H9 (cell line): Measurements from ENCODE around the gene IL1RAPL2. TPM values are rescaled to one million over a fixed set of nuclear protein-coding genes. Genes with fewer than 3 reads are reported as not detected.

ENCODE experiments used
- DNase-seq: peaks from one replicate; pipeline ENCODE4 v3.0.0-alpha.2; 2017
- H2AFZ ChIP-seq: one replicate; pipeline ENCODE4 v1.6.1; 2013; ENCODE audit warnings: mild to moderate bottlenecking, low read length, control low read depth, moderate library complexity
- H2AK5ac ChIP-seq: 2 replicates; pipeline ENCODE4 v1.6.1; 2013; ENCODE audit warnings: low read length, control low read depth, mixed read lengths; ENCODE audit not compliant: insufficient read length
- H2BK120ac ChIP-seq: one replicate; pipeline ENCODE4 v1.6.1; 2013; ENCODE audit warnings: low read depth, mild to moderate bottlenecking, low read length, control low read depth, inconsistent platforms; ENCODE audit not compliant: poor library complexity, severe bottlenecking
- H2BK12ac ChIP-seq: 2 replicates; pipeline ENCODE4 v1.6.1; 2013; ENCODE audit warnings: low read length, control low read depth, mixed read lengths, low read depth; ENCODE audit not compliant: insufficient read length
- H2BK15ac ChIP-seq: 2 replicates; pipeline ENCODE4 v1.6.1; 2013; ENCODE audit warnings: low read depth, low read length, control low read depth
- H2BK20ac ChIP-seq: one replicate; pipeline ENCODE4 v1.6.1; 2013; ENCODE audit warnings: low read depth, mild to moderate bottlenecking, low read length, control low read depth, inconsistent platforms; ENCODE audit not compliant: poor library complexity, severe bottlenecking
- H2BK5ac ChIP-seq: 2 replicates; pipeline ENCODE4 v1.6.1; 2013; ENCODE audit warnings: low read length, control low read depth, mixed read lengths; ENCODE audit not compliant: insufficient read length
- H3K14ac ChIP-seq: 2 replicates; pipeline ENCODE4 v1.6.1; 2013; ENCODE audit warnings: low read length, control low read depth; ENCODE audit not compliant: insufficient read depth
- H3K18ac ChIP-seq: 2 replicates; pipeline ENCODE4 v1.6.1; 2013; ENCODE audit warnings: low read depth, mild to moderate bottlenecking, mixed read lengths, low read length, control low read depth; ENCODE audit not compliant: insufficient read length
- H3K23ac ChIP-seq: 2 replicates; pipeline ENCODE4 v1.6.1; 2013; ENCODE audit warnings: low read length, control low read depth, mixed read lengths, low read depth; ENCODE audit not compliant: insufficient read length
- H3K23me2 ChIP-seq: 2 replicates; pipeline ENCODE4 v1.6.1; 2013; ENCODE audit warnings: low read depth, mild to moderate bottlenecking, mixed read lengths, low read length, control low read depth; ENCODE audit not compliant: insufficient read length, poor library complexity, severe bottlenecking
- H3K27ac ChIP-seq: 2 replicates; pipeline ENCODE4 v1.5.1; 2013; ENCODE audit warnings: low read length, control low read depth, mixed read lengths, low read depth; ENCODE audit not compliant: insufficient read length
- H3K27me3 ChIP-seq: 2 replicates; pipeline ENCODE4 v1.6.1; 2013; ENCODE audit warnings: low read length, control low read depth, inconsistent platforms; ENCODE audit not compliant: insufficient read depth
- H3K4ac ChIP-seq: 2 replicates; pipeline ENCODE4 v1.6.1; 2013; ENCODE audit warnings: low read depth, mild to moderate bottlenecking, control low read depth, inconsistent platforms, low read length, moderate library complexity
- H3K4me1 ChIP-seq: 2 replicates; pipeline ENCODE4 v1.6.1; 2013; ENCODE audit warnings: low read length, control low read depth, inconsistent platforms; ENCODE audit not compliant: insufficient read depth
- H3K4me2 ChIP-seq: 2 replicates; pipeline ENCODE4 v1.6.1; 2013; ENCODE audit warnings: low read length, control low read depth, mixed read lengths; ENCODE audit not compliant: insufficient read length, insufficient read depth
- H3K56ac ChIP-seq: 2 replicates; pipeline ENCODE4 v1.6.1; 2013; ENCODE audit warnings: low read depth, mild to moderate bottlenecking, mixed read lengths, low read length, control low read depth; ENCODE audit not compliant: insufficient read length
- H3K79me1 ChIP-seq: 2 replicates; pipeline ENCODE4 v1.6.1; 2013; ENCODE audit warnings: low read depth, mild to moderate bottlenecking, moderate library complexity, low read length, control low read depth, inconsistent platforms; ENCODE audit not compliant: insufficient read depth, poor library complexity, severe bottlenecking
- H3K79me2 ChIP-seq: 2 replicates; pipeline ENCODE4 v1.6.1; 2013; ENCODE audit warnings: low read length, control low read depth, inconsistent platforms; ENCODE audit not compliant: insufficient read depth
- H3K9ac ChIP-seq: 2 replicates; pipeline ENCODE4 v1.6.1; 2013; ENCODE audit warnings: low read length, control low read depth, mixed read lengths; ENCODE audit not compliant: insufficient read length; ENCODE audit errors: extremely low read depth
- H3K9me3 ChIP-seq: one replicate; pipeline ENCODE4 v1.6.1; 2013; ENCODE audit warnings: low read depth, low read length, inconsistent platforms; ENCODE audit not compliant: control insufficient read depth
- H3T11ph ChIP-seq: one replicate; pipeline ENCODE4 v1.6.1; 2013; ENCODE audit warnings: mild to moderate bottlenecking, low read length, control low read depth, inconsistent platforms
- H4K20me1 ChIP-seq: one replicate; pipeline ENCODE4 v1.6.1; 2013; ENCODE audit not compliant: control insufficient read depth, insufficient read length, insufficient read depth
- H4K5ac ChIP-seq: 2 replicates; pipeline ENCODE4 v1.6.1; 2013; ENCODE audit warnings: low read depth, mild to moderate bottlenecking, mixed read lengths, low read length, control low read depth; ENCODE audit not compliant: insufficient read length
- H4K8ac ChIP-seq: replicated peaks from 2 replicates; pipeline ENCODE4 v1.6.1; 2013; ENCODE audit warnings: low read length, control low read depth, mixed read lengths, low read depth; ENCODE audit not compliant: insufficient read length
- H4K91ac ChIP-seq: 2 replicates; pipeline ENCODE4 v1.6.1; 2013; ENCODE audit warnings: low read depth, mild to moderate bottlenecking, moderate library complexity, mixed read lengths, low read length, control low read depth; ENCODE audit not compliant: insufficient read length
- H3K27ac Mint-ChIP-seq, 3 experiments: 2 replicates in 2 of 3; 3 replicates in 1 of 3; pipeline ENCODE4 v1.8.0; 2020 to 2021; ENCODE audit warnings: mixed read lengths in 3 of 3, mild to moderate bottlenecking in 1 of 3, moderate library complexity in 1 of 3
- H3K27me3 Mint-ChIP-seq: 2 replicates; pipeline ENCODE4 v1.8.0; 2021; ENCODE audit warnings: low read depth, mild to moderate bottlenecking, moderate library complexity, mixed read lengths
- H3K36me3 Mint-ChIP-seq, 3 experiments: 2 replicates in 2 of 3; 3 replicates in 1 of 3; pipeline ENCODE4 v1.8.0; 2020 to 2021; ENCODE audit warnings: low read depth in 3 of 3, mixed read lengths in 3 of 3; ENCODE audit not compliant: insufficient read depth in 1 of 3
- H3K4me1 Mint-ChIP-seq, 2 experiments: 2 replicates each; pipeline ENCODE4 v1.8.0; 2020; ENCODE audit warnings: mixed read lengths in 2 of 2
- H3K4me3 Mint-ChIP-seq, 2 experiments: 2 replicates in 1 of 2; 3 replicates in 1 of 2; pipeline ENCODE4 v1.8.0; 2020 to 2021; ENCODE audit warnings: mild to moderate bottlenecking in 2 of 2, mixed read lengths in 2 of 2, moderate library complexity in 1 of 2
- H3K9me3 Mint-ChIP-seq, 2 experiments: 2 replicates in 1 of 2; 3 replicates in 1 of 2; pipeline ENCODE4 v1.8.0; 2020; ENCODE audit warnings: mild to moderate bottlenecking in 2 of 2, mixed read lengths in 2 of 2, moderate library complexity in 1 of 2
- CTCF ChIP-seq: fragments of 200-600 bp; sonication (generic); conservative IDR thresholded peaks from 3 replicates; pipeline ENCODE4 v1.8.0; 2021; ENCODE audit warnings: antibody characterized with exemption, mild to moderate bottlenecking
- WGBS: extraction: QIAGEN DNeasy Blood & Tissue Kit; methylation state at CpG from one replicate; pipeline ENCODE4 v1.1.7; 2013; ENCODE audit warnings: missing lambda C conversion rate, low lambda C conversion rate, mixed read lengths; ENCODE audit not compliant: insufficient read length; ENCODE audit errors: extremely low coverage; 5-methylcytosine and 5-hydroxymethylcytosine counted together
- total RNA-seq: library from RNA; stranded (reverse); gene quantifications from 2 replicates; pipeline ENCODE4 v1.2.1, GENCODE V29; 2021

IL1RAPL2 gene
- total RNA-seq, 1 experiment from 2014 or later, result not detected

- no peak overlapping the region for H2BK20ac ChIP-seq
- no peak overlapping the region for H3K27ac Mint-ChIP-seq
- no peak overlapping the region for H2AK5ac ChIP-seq
- no peaks in the 10 kb centered on the region for H3K79me2 ChIP-seq
- no peak overlapping the region for H2BK12ac ChIP-seq
- H3K14ac ChIP-seq, result no peak overlapping the region
- H3K79me1 ChIP-seq, result no peaks in the 10 kb centered on the region
- no peak overlapping the region for H4K91ac ChIP-seq
- no peaks in the 10 kb centered on the region for H4K20me1 ChIP-seq
- no peak overlapping the region for H2BK5ac ChIP-seq
- WGBS, result no CpG with 5 or more reads among the region's 1 CpG
- H3K23ac ChIP-seq, result no peak overlapping the region
- no peak overlapping the region for H3K56ac ChIP-seq
- H3K4me1 ChIP-seq, result 0 out of 2 replicates have a peak, but pooled peaks cover 2% of the 10 kb centered on the region
- no peak overlapping the region for H3K4ac ChIP-seq
- no peak for DNase-seq
- peaks cover 0 to 32% of the 10 kb centered on the region in 2 experiments; a peak in 4 of 5 replicates for H3K9me3 Mint-ChIP-seq
- H3K4me1 Mint-ChIP-seq, result no peaks in the 10 kb centered on the region
- no peak overlapping the region for H3K9ac ChIP-seq
- H3K27me3 ChIP-seq, result no peaks in the 10 kb centered on the region
- H4K8ac ChIP-seq, result no peak overlapping the region
- no peaks in the 10 kb centered on the region for H3K27me3 Mint-ChIP-seq
- no peaks in the 10 kb centered on the region for H3K9me3 ChIP-seq
- H2BK15ac ChIP-seq, result no peak overlapping the region
- H3K36me3 Mint-ChIP-seq, result peaks cover 0 to 3% (median 2%) of the 10 kb centered on the region in 3 experiments; a peak in 2 of 7 replicates
- no peak overlapping the region for H3K18ac ChIP-seq
- no peak for TF ChIP-seq CTCF
- no peak overlapping the region for H2AFZ ChIP-seq
- H3K4me2 ChIP-seq, result no peak overlapping the region
- no peak overlapping the region for H4K5ac ChIP-seq
- H3T11ph ChIP-seq, result no peak overlapping the region
- H3K23me2 ChIP-seq, result no peaks in the 10 kb centered on the region
- no peak overlapping the region for H3K27ac ChIP-seq
- H3K4me3 Mint-ChIP-seq, result no peak overlapping the region
- H2BK120ac ChIP-seq, result no peak overlapping the region
Observed at GRCh38 chrX:105480646-105481310, 914.8 kb downstream of the IL1RAPL2 start.
